22Rv1 (cell line): ENCODE measurements around the gene SPEG.

Experiments used
- CTCF ChIP-seq: fragments of 450-650 bp; IDR thresholded peaks from 2 replicates; pipeline ENCODE4 v1.5.1; 2017; ENCODE audit warnings: mild to moderate bottlenecking
- ZFX ChIP-seq: fragments of 450-650 bp; IDR thresholded peaks from 2 replicates; pipeline ENCODE4 v1.6.1; 2017; ENCODE audit warnings: antibody characterized with exemption, borderline replicate concordance

DNA sequence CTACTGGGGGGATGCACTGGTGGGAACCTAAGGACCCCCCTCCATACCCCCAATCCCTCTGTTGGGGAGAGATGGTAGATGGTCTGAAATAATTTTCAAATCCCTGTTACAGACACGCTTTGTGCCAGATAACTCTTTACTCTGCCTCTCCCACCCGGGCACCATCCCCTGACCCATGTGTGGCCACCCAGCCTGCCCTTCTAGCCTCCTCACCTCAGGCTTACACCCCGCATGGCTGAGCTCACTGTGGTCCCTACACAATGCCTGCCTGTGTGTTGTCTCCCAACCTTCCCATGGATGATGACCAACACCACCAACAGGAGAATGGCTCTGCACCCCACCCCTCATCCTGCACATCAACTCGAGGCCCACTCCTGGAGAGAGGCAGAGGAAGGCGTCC lies 15.0 kb downstream of the SPEG start:
- TF ChIP-seq CTCF (no peak), ZFX (no peak)
